SJSA1 (cell line): Measurements from ENCODE around the gene HEXIM2. TPM values are rescaled to one million over a fixed set of nuclear protein-coding genes. Genes with fewer than 3 reads are reported as not detected.

Source experiments
- total RNA-seq: library from RNA; depleted of rRNA; stranded (reverse); fragments of >200 nt; shearing (Covaris generic); gene quantifications from 2 replicates; pipeline ENCODE4 v1.2.3, GENCODE V29; 2014; rRNA removed

Gene HEXIM2
- total RNA-seq, 1 experiment from 2014 or later: 8.0 TPM

Other genes starting within 250 kb of the HEXIM2 start
- gene GFAP, start 246.4 kb upstream of the HEXIM2 start, total RNA-seq: not detected in 2 replicates
- 7.8 and 14.0 TPM in 2 replicates for gene KIF18B, start 214.1 kb upstream of the HEXIM2 start, total RNA-seq
- 5.2 TPM in 1 of 2 replicates, not detected in the other for gene C1QL1, start 193.6 kb upstream of the HEXIM2 start, total RNA-seq
- 51.8 and 74.1 TPM in 2 replicates for gene DCAKD, start 110.2 kb upstream of the HEXIM2 start, total RNA-seq
- 126 and 144 TPM in 2 replicates for gene NMT1, start 100.6 kb upstream of the HEXIM2 start, total RNA-seq
- gene PLCD3, start 29.4 kb upstream of the HEXIM2 start, total RNA-seq: 17.5 and 92.5 TPM in 2 replicates
- 0.89 and 1.6 TPM in 2 replicates for gene ACBD4, start 26.2 kb upstream of the HEXIM2 start, total RNA-seq
- 7.2 and 7.3 TPM in 2 replicates for gene HEXIM1, start 13.4 kb upstream of the HEXIM2 start, total RNA-seq
- gene FMNL1, start 60.0 kb downstream of the HEXIM2 start, total RNA-seq: not detected in 2 replicates
- not detected in 2 replicates for gene SPATA32, start 100.2 kb downstream of the HEXIM2 start, total RNA-seq
- gene MAP3K14, start 155.1 kb downstream of the HEXIM2 start, total RNA-seq: 3.7 and 5.5 TPM in 2 replicates